Astrocyte (in vitro differentiated cells and primary cell): Measurements from ENCODE around the gene ERICH3.

ENCODE experiments used
- CTCF ChIP-seq: IDR thresholded peaks from 2 replicates; pipeline ENCODE4 v1.5.1; 2011; ENCODE audit warnings: low read depth, mild to moderate bottlenecking, inconsistent platforms, low read length, moderate library complexity; ENCODE audit not compliant: insufficient read depth
- EZH2 ChIP-seq: IDR thresholded peaks from 2 replicates; pipeline ENCODE4 v1.6.1; 2012; ENCODE audit warnings: mild to moderate bottlenecking, low read length, inconsistent platforms; ENCODE audit not compliant: insufficient read depth

- TF ChIP-seq CTCF = no peak
- TF ChIP-seq EZH2 = no peak
Observed at GRCh38 chr1:74549932-74550331, 123.7 kb downstream of the ERICH3 start.
